ENCODE measurements around the gene EPN1. TPM values are rescaled to one million over a fixed set of nuclear protein-coding genes. Genes with fewer than 3 reads are reported as not detected.
"Not testable (repeated sequence)": the region's sequence is repeated elsewhere in the genome, so short reads cannot be mapped to it uniquely, and the experiment has no call there.

EPN1 gene
- total RNA-seq, 1 donor from 2014 or later: 145 TPM

GRCh38 chr19:55717251-55717650, 42.2 kb downstream of the EPN1 start:
- Mint-ChIP-seq H3K9me3 (ENCODE audit: unreplicated experiment) (peaks cover 32% of the 10 kb centered on the region), H3K4me3 (ENCODE audit: unreplicated experiment) (no peak overlapping the region), H3K27ac (ENCODE audit: unreplicated experiment) (no peak overlapping the region), H3K4me1 (ENCODE audit: low read depth, unreplicated experiment) (no peaks in the 10 kb centered on the region), H3K36me3 (ENCODE audit: low read depth, unreplicated experiment) (no peaks in the 10 kb centered on the region), H3K27me3 (ENCODE audit: low read depth, unreplicated experiment) (no peaks in the 10 kb centered on the region)
- no peaks in the 10 kb centered on the region for H3K79me2 ChIP-seq (ENCODE audit: insufficient read depth, low read length)
- no peaks in the 10 kb centered on the region for H3K27me3 ChIP-seq (ENCODE audit: insufficient read depth, low read length)
- H2AFZ ChIP-seq (ENCODE audit: low read depth, low read length): no peak overlapping the region
- H3K36me3 ChIP-seq (ENCODE audit: insufficient read depth, low read length): no peaks in the 10 kb centered on the region
- FAIRE-seq (no peak), DNase-seq (ENCODE audit: low read depth) (no peak)
- no peak for TF ChIP-seq CTCF (IDR thresholded peaks at IDR 0.05; ENCODE audit: insufficient read depth, low read depth, low read length)
- TF ChIP-seq EZH2 (IDR thresholded peaks at IDR 0.05; ENCODE audit: insufficient read depth, low read length): no peak
- no peak overlapping the region for H3K4me3 ChIP-seq (ENCODE audit: insufficient read depth, low read depth, low read length)
- no peaks in the 10 kb centered on the region for H3K4me1 ChIP-seq (ENCODE audit: insufficient read depth, low read length)
- no peak overlapping the region for H3K4me2 ChIP-seq (ENCODE audit: low read length)
- H3K9me3 ChIP-seq (ENCODE audit: insufficient read depth, low read depth, low read length): no peaks in the 10 kb centered on the region
- H4K20me1 ChIP-seq (ENCODE audit: insufficient read depth, low read length): no peaks in the 10 kb centered on the region
- no peak overlapping the region for H3K27ac ChIP-seq (ENCODE audit: low read depth, low read length)
- H3K9ac ChIP-seq (ENCODE audit: low read length): no peak overlapping the region

- H3K36me3 Mint-ChIP-seq (ENCODE audit: low read depth, unreplicated experiment); H3K27ac Mint-ChIP-seq (ENCODE audit: unreplicated experiment); H3K27me3 Mint-ChIP-seq (ENCODE audit: low read depth, unreplicated experiment); H3K27me3 ChIP-seq (ENCODE audit: insufficient read depth, low read length); H3K36me3 ChIP-seq (ENCODE audit: insufficient read depth, low read length); H3K27ac ChIP-seq (ENCODE audit: low read depth, low read length); H3K4me2 ChIP-seq (ENCODE audit: low read length); H3K9ac ChIP-seq (ENCODE audit: low read length); FAIRE-seq; H3K4me1 ChIP-seq (ENCODE audit: insufficient read depth, low read length); H2AFZ ChIP-seq (ENCODE audit: low read depth, low read length); H3K4me3 ChIP-seq (ENCODE audit: insufficient read depth, low read depth, low read length); H3K79me2 ChIP-seq (ENCODE audit: insufficient read depth, low read length); H3K4me3 Mint-ChIP-seq (ENCODE audit: unreplicated experiment); H4K20me1 ChIP-seq (ENCODE audit: insufficient read depth, low read length); DNase-seq (ENCODE audit: low read depth); H3K4me1 Mint-ChIP-seq (ENCODE audit: low read depth, unreplicated experiment); H3K9me3 ChIP-seq (ENCODE audit: insufficient read depth, low read depth, low read length): not testable (repeated sequence)
- peaks cover 31% of the 10 kb centered on the region for H3K9me3 Mint-ChIP-seq (ENCODE audit: unreplicated experiment)
Measured at GRCh38 chr19:55717879-55718711, 43.1 kb downstream of the EPN1 start.

- DNase-seq (ENCODE audit: low read depth) (no peak), FAIRE-seq (no peak)
- TF ChIP-seq EZH2 (IDR thresholded peaks at IDR 0.05; ENCODE audit: insufficient read depth, low read length) (no peak), CTCF (IDR thresholded peaks at IDR 0.05; ENCODE audit: insufficient read depth, low read depth, low read length) (no peak)
- Mint-ChIP-seq H3K27me3 (ENCODE audit: low read depth, unreplicated experiment) (no peaks in the 10 kb centered on the region), H3K9me3 (ENCODE audit: unreplicated experiment) (peaks cover 26% of the 10 kb centered on the region), H3K27ac (ENCODE audit: unreplicated experiment) (no peak overlapping the region), H3K4me3 (ENCODE audit: unreplicated experiment) (no peak overlapping the region), H3K4me1 (ENCODE audit: low read depth, unreplicated experiment) (no peaks in the 10 kb centered on the region), H3K36me3 (ENCODE audit: low read depth, unreplicated experiment) (no peaks in the 10 kb centered on the region)
- Histone ChIP-seq H3K79me2 (ENCODE audit: insufficient read depth, low read length) (no peaks in the 10 kb centered on the region), H4K20me1 (ENCODE audit: insufficient read depth, low read length) (no peaks in the 10 kb centered on the region), H3K4me2 (ENCODE audit: low read length) (no peak overlapping the region), H3K9me3 (ENCODE audit: insufficient read depth, low read depth, low read length) (no peaks in the 10 kb centered on the region), H3K27me3 (ENCODE audit: insufficient read depth, low read length) (no peaks in the 10 kb centered on the region), H3K36me3 (ENCODE audit: insufficient read depth, low read length) (no peaks in the 10 kb centered on the region), H3K27ac (ENCODE audit: low read depth, low read length) (no peak overlapping the region), H2AFZ (ENCODE audit: low read depth, low read length) (no peak overlapping the region), H3K4me3 (ENCODE audit: insufficient read depth, low read depth, low read length) (no peak overlapping the region), H3K4me1 (ENCODE audit: insufficient read depth, low read length) (no peaks in the 10 kb centered on the region), H3K9ac (ENCODE audit: low read length) (no peak overlapping the region)
Measured at GRCh38 chr19:55720214-55720746, 45.3 kb downstream of the EPN1 start.

Data from astrocyte (in vitro differentiated cells and primary cell).